ENCODE data around the gene NYNRIN. TPM values are rescaled to one million over a fixed set of nuclear protein-coding genes. Genes with fewer than 3 reads are reported as not detected.

Gene NYNRIN
- total and polyA plus RNA-seq, 2 donors (not counting 3 experiments of a cell fraction or from before 2014, with no cell fraction given): 37.2 to 42.8 TPM

GRCh38 chr14:24430682-24431568 is 32.1 kb downstream of the NYNRIN start:
- Histone ChIP-seq H3K79me2 (ENCODE audit: control insufficient read depth, insufficient read depth, low read length) (peaks cover 23% of the 10 kb centered on the region), H3K27me3 (ENCODE audit: control insufficient read depth in 2 of 2, insufficient read depth in 2 of 2, low read length in 2 of 2) (no peaks in the 10 kb centered on the region), H3K9me1 (replicated peaks; ENCODE audit: control insufficient read depth, extremely low read depth, insufficient read depth, low read length) (no peaks in the 10 kb centered on the region), H3K36me3 (ENCODE audit: control insufficient read depth in 2 of 2, extremely low read depth in 1 of 2, insufficient read depth in 2 of 2, low read length in 2 of 2) (peaks cover 7 to 14% of the 10 kb centered on the region in 2 experiments), H3K4me2 (ENCODE audit: insufficient read depth, low read length) (peak overlapping the region; percentile 87), H3K9me3 (replicated peaks; ENCODE audit: control insufficient read depth, insufficient read depth, low read length) (no peaks in the 10 kb centered on the region), H3K4me1 (ENCODE audit: control insufficient read depth, extremely low read depth, insufficient read depth, low read length) (peaks cover 47% of the 10 kb centered on the region), H3K9ac (replicated peaks; ENCODE audit: extremely low read depth, insufficient read depth, low read length) (peak overlapping the region; percentile 95), H3K27ac (ENCODE audit: insufficient read depth, low read depth, low read length) (peak overlapping the region; percentile 94), H3K4me3 (replicated peaks in 1 of 3; ENCODE audit: insufficient read depth in 1 of 3, low read depth in 1 of 3, low read length in 3 of 3) (peak overlapping the region; percentile 78 to 89 (median 85)), H2AFZ (ENCODE audit: low read depth, low read length) (no peak overlapping the region), H4K20me1 (replicated peaks; ENCODE audit: control insufficient read depth, extremely low read depth, insufficient read depth, low read length) (no peaks in the 10 kb centered on the region)
- peak; percentile 67 for FAIRE-seq
- DNase-seq (ENCODE audit: low read depth, low spot score): peak; percentile 41
- POLR2A ChIA-PET: interaction anchor here (1.0 to 3.2 kb wide), 7 partner anchors 11 to 98 kb away, joined by 3 to 36 read pairs (median 5); partner anchors contain the start of genes NYNRIN and SDR39U1
- BruUV-seq (replicated peaks): TSS peak; percentile 49
- no peak for TF ChIP-seq JUN (IDR thresholded peaks at IDR 0.05; ENCODE audit: borderline replicate concordance, insufficient read depth, insufficient read length, low read depth)
- TF ChIP-seq POLR2A (IDR thresholded peaks at IDR 0.05; ENCODE audit: low read depth, low read length): no peak
- no peak for TF ChIP-seq FOS (IDR thresholded peaks at IDR 0.05; ENCODE audit: borderline replicate concordance, insufficient read depth, low read length)
- TF ChIP-seq MAX (IDR thresholded peaks at IDR 0.05; ENCODE audit: insufficient read depth, insufficient read length): no peak
- no peak for TF ChIP-seq MYC (IDR thresholded peaks at IDR 0.05; ENCODE audit: low read depth, low read length)
- TF ChIP-seq POLR2AphosphoS5 (IDR thresholded peaks at IDR 0.05; ENCODE audit: insufficient read depth, low read depth, low read length): no peak
- no peak for TF ChIP-seq GATA2 (IDR thresholded peaks at IDR 0.05; ENCODE audit: insufficient read depth, insufficient read length, low read depth, low read length)
- TF ChIP-seq, protein P1, sequence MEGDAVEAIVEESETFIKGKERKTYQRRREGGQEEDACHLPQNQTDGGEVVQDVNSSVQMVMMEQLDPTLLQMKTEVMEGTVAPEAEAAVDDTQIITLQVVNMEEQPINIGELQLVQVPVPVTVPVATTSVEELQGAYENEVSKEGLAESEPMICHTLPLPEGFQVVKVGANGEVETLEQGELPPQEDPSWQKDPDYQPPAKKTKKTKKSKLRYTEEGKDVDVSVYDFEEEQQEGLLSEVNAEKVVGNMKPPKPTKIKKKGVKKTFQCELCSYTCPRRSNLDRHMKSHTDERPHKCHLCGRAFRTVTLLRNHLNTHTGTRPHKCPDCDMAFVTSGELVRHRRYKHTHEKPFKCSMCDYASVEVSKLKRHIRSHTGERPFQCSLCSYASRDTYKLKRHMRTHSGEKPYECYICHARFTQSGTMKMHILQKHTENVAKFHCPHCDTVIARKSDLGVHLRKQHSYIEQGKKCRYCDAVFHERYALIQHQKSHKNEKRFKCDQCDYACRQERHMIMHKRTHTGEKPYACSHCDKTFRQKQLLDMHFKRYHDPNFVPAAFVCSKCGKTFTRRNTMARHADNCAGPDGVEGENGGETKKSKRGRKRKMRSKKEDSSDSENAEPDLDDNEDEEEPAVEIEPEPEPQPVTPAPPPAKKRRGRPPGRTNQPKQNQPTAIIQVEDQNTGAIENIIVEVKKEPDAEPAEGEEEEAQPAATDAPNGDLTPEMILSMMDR (IDR thresholded peaks at IDR 0.05; ENCODE audit: extremely low read depth in 1 of 2, insufficient read depth in 1 of 2, low read depth in 1 of 2, low read length in 2 of 2): no peak
- no peak for TF ChIP-seq EZH2 (IDR thresholded peaks at IDR 0.05; ENCODE audit: borderline replicate concordance, low read depth, low read length, severe bottlenecking)
- intact Hi-C loops (cut with micrococcal nuclease): loop anchor here (1.0 to 5.0 kb wide), 9 partner anchors 19 to 284 kb away; partner anchors contain the start of genes MDP1, PSME2, RNF31 and TINF2
- CTCF ChIA-PET: interaction anchor here (0.6 to 10.2 kb wide), 44 partner anchors 8 to 373 kb away, joined by 3 to 811 read pairs (median 8); partner anchors contain the start of genes ADCY4, CHMP4A, CIDEB and DCAF11
- dilution Hi-C loops (cut with MboI; ENCODE audit: extremely low pct_ligation_motif_present, low sequenced_read_pairs): no loop called here

All from endothelial cell of umbilical vein (primary cell).